Astrocyte (in vitro differentiated cells and primary cell): ENCODE data around the gene MCHR1. TPM values are rescaled to one million over a fixed set of nuclear protein-coding genes. Genes with fewer than 3 reads are reported as not detected.

ENCODE experiments used
- DNase-seq: peaks from one replicate; pipeline ENCODE4 v3.0.0-alpha.2; 2010; ENCODE audit warnings: low read depth
- FAIRE-seq: peaks from 2 replicates; lab custom pipeline; 2011; peaks lifted over from hg19 to GRCh38; lab: Jason Lieb, UNC
- H2AFZ ChIP-seq: 2 replicates; pipeline ENCODE4 v1.6.0; 2012; ENCODE audit warnings: low read depth, low read length, inconsistent platforms
- H3K27ac ChIP-seq: 2 replicates; pipeline ENCODE4 v1.5.1; 2011; ENCODE audit warnings: low read depth, low read length, inconsistent platforms
- H3K27me3 ChIP-seq: 2 replicates; pipeline ENCODE4 v1.6.0; 2011; ENCODE audit warnings: low read length, inconsistent platforms; ENCODE audit not compliant: insufficient read depth
- H3K36me3 ChIP-seq: 2 replicates; pipeline ENCODE4 v1.5.1; 2011; ENCODE audit warnings: low read length, inconsistent platforms; ENCODE audit not compliant: insufficient read depth
- H3K4me1 ChIP-seq: 2 replicates; pipeline ENCODE4 v1.5.1; 2011; ENCODE audit warnings: low read length, inconsistent platforms; ENCODE audit not compliant: insufficient read depth
- H3K4me2 ChIP-seq: 2 replicates; pipeline ENCODE4 v1.6.0; 2012; ENCODE audit warnings: low read length, inconsistent platforms
- H3K4me3 ChIP-seq: 2 replicates; pipeline ENCODE4 v1.5.1; 2011; ENCODE audit warnings: low read depth, mild to moderate bottlenecking, low read length, inconsistent platforms; ENCODE audit not compliant: insufficient read depth
- H3K79me2 ChIP-seq: 2 replicates; pipeline ENCODE4 v1.6.0; 2012; ENCODE audit warnings: mild to moderate bottlenecking, low read length, inconsistent platforms; ENCODE audit not compliant: insufficient read depth
- H3K9ac ChIP-seq: 2 replicates; pipeline ENCODE4 v1.6.0; 2012; ENCODE audit warnings: mild to moderate bottlenecking, low read length, inconsistent platforms
- H3K9me3 ChIP-seq: 2 replicates; pipeline ENCODE4 v1.5.1; 2012; ENCODE audit warnings: low read depth, mild to moderate bottlenecking, low read length, inconsistent platforms; ENCODE audit not compliant: insufficient read depth
- H4K20me1 ChIP-seq: 2 replicates; pipeline ENCODE4 v1.6.0; 2012; ENCODE audit warnings: low read length, inconsistent platforms; ENCODE audit not compliant: insufficient read depth
- H3K27ac Mint-ChIP-seq: one replicate; pipeline ENCODE4 v1.8.0; 2021; ENCODE audit warnings: mild to moderate bottlenecking, mixed read lengths; ENCODE audit not compliant: unreplicated experiment
- H3K27me3 Mint-ChIP-seq: one replicate; pipeline ENCODE4 v1.8.0; 2021; ENCODE audit warnings: low read depth, mixed read lengths; ENCODE audit not compliant: unreplicated experiment
- H3K36me3 Mint-ChIP-seq: one replicate; pipeline ENCODE4 v1.8.0; 2021; ENCODE audit warnings: low read depth, mixed read lengths; ENCODE audit not compliant: unreplicated experiment
- H3K4me1 Mint-ChIP-seq: one replicate; pipeline ENCODE4 v1.8.0; 2021; ENCODE audit warnings: low read depth, mixed read lengths; ENCODE audit not compliant: unreplicated experiment
- H3K4me3 Mint-ChIP-seq: one replicate; pipeline ENCODE4 v1.8.0; 2021; ENCODE audit warnings: mild to moderate bottlenecking, moderate library complexity, mixed read lengths; ENCODE audit not compliant: unreplicated experiment
- H3K9me3 Mint-ChIP-seq: one replicate; pipeline ENCODE4 v1.8.0; 2021; ENCODE audit warnings: mild to moderate bottlenecking, mixed read lengths; ENCODE audit not compliant: unreplicated experiment
- CTCF ChIP-seq: IDR thresholded peaks from 2 replicates; pipeline ENCODE4 v1.5.1; 2011; ENCODE audit warnings: low read depth, mild to moderate bottlenecking, inconsistent platforms, low read length, moderate library complexity; ENCODE audit not compliant: insufficient read depth
- EZH2 ChIP-seq: IDR thresholded peaks from 2 replicates; pipeline ENCODE4 v1.6.1; 2012; ENCODE audit warnings: mild to moderate bottlenecking, low read length, inconsistent platforms; ENCODE audit not compliant: insufficient read depth
- total RNA-seq: library from RNA; stranded (reverse); gene quantifications from 2 replicates; pipeline ENCODE4 v1.2.1, GENCODE V29; 2021

Gene MCHR1
- total RNA-seq, 1 donor from 2014 or later = 1.8 TPM

- Histone ChIP-seq H3K9me3 (no peaks in the 10 kb centered on the region), H3K9ac (no peak overlapping the region), H3K4me2 (peak overlapping the region; percentile 29), H3K4me1 (peaks cover 34% of the 10 kb centered on the region), H4K20me1 (peaks cover 75% of the 10 kb centered on the region), H3K4me3 (no peak overlapping the region), H3K36me3 (no peaks in the 10 kb centered on the region), H3K27me3 (no peaks in the 10 kb centered on the region), H3K27ac (no peak overlapping the region), H2AFZ (no peak overlapping the region), H3K79me2 (peaks cover 88% of the 10 kb centered on the region)
- Mint-ChIP-seq H3K9me3 (no peaks in the 10 kb centered on the region), H3K36me3 (peaks cover 4% of the 10 kb centered on the region), H3K4me1 (peaks cover 32% of the 10 kb centered on the region), H3K4me3 (no peak overlapping the region), H3K27me3 (no peaks in the 10 kb centered on the region), H3K27ac (no peak overlapping the region)
- TF ChIP-seq EZH2 (no peak), CTCF (no peak)
- DNase-seq (no peak), FAIRE-seq (no peak)
These were observed 46.2 kb upstream of the MCHR1 start for GRCh38 chr22:40633036-40633435.

GRCh38 chr22:40634119-40634903 is 45.0 kb upstream of the MCHR1 start:
- no peak for DNase-seq
- Histone ChIP-seq H3K36me3 (no peaks in the 10 kb centered on the region), H2AFZ (no peak overlapping the region), H3K9ac (peak overlapping the region; percentile 89), H4K20me1 (peaks cover 63% of the 10 kb centered on the region), H3K27ac (no peak overlapping the region), H3K4me3 (peak overlapping the region; percentile 92), H3K79me2 (peaks cover 76% of the 10 kb centered on the region), H3K27me3 (no peaks in the 10 kb centered on the region), H3K4me1 (peaks cover 26% of the 10 kb centered on the region), H3K9me3 (no peaks in the 10 kb centered on the region), H3K4me2 (peak overlapping the region; percentile 95)
- FAIRE-seq = no peak
- H3K4me1 Mint-ChIP-seq = peaks cover 24% of the 10 kb centered on the region
- no peaks in the 10 kb centered on the region for H3K27me3 Mint-ChIP-seq
- TF ChIP-seq CTCF (no peak), EZH2 (no peak)
- H3K27ac Mint-ChIP-seq = no peak overlapping the region
- H3K9me3 Mint-ChIP-seq = no peaks in the 10 kb centered on the region
- H3K4me3 Mint-ChIP-seq = peak overlapping the region; percentile 94
- peaks cover 4% of the 10 kb centered on the region for H3K36me3 Mint-ChIP-seq
